ENCODE measurements around the gene PPP1R2C.

DNA sequence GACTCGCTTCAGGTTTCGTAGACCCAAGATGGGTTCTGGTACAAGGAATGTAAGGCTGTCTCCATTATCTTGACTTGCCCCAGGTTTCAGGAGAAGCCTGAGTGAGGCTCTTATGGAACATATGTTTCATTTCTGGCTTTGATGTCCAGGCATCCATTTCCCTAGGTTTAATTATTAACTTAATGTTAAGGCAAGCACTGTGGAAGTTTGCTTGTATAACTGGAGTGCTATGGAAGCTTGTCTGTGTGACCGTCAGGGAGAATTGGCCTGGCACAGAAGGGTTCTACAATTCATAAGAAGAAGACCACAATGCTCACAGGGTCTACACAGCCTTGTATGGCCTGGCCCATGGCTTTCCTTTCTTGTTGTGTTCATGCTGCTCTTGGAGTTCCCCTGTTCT lies 47.2 kb upstream of the PPP1R2C start:
- no peak for TF ChIP-seq YY1 (IDR thresholded peaks at IDR 0.05; ENCODE audit: low read depth, low read length)
- TF ChIP-seq, protein P1, sequence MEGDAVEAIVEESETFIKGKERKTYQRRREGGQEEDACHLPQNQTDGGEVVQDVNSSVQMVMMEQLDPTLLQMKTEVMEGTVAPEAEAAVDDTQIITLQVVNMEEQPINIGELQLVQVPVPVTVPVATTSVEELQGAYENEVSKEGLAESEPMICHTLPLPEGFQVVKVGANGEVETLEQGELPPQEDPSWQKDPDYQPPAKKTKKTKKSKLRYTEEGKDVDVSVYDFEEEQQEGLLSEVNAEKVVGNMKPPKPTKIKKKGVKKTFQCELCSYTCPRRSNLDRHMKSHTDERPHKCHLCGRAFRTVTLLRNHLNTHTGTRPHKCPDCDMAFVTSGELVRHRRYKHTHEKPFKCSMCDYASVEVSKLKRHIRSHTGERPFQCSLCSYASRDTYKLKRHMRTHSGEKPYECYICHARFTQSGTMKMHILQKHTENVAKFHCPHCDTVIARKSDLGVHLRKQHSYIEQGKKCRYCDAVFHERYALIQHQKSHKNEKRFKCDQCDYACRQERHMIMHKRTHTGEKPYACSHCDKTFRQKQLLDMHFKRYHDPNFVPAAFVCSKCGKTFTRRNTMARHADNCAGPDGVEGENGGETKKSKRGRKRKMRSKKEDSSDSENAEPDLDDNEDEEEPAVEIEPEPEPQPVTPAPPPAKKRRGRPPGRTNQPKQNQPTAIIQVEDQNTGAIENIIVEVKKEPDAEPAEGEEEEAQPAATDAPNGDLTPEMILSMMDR (IDR thresholded peaks at IDR 0.05; ENCODE audit: control extremely low read depth in 1 of 3, insufficient read depth in 1 of 3, low read depth in 1 of 3, low read length in 3 of 3), result no peak
- TF ChIP-seq EGR1 (IDR thresholded peaks at IDR 0.05; ENCODE audit: borderline replicate concordance, low read depth, low read length), result no peak
